Tibial artery (tissue), 4 donors: ENCODE measurements around the gene PHF21A.

Source experiments
- DNase-seq, 2 donors: peaks; one replicate each; pipeline ENCODE4 v3.0.0-alpha.2; 2019
- H3K27ac ChIP-seq, 2 donors: fragments of 200-600 bp; sonication (generic) in 1 of 2; 1 replicate in 1 of 2; 2 replicates in 1 of 2; pipeline ENCODE4 v1.5.1; 2018 to 2019; ENCODE audit warnings: mild to moderate bottlenecking in 1 of 2
- H3K27me3 ChIP-seq, 2 donors: fragments of 200-600 bp; sonication (generic) in 1 of 2; one replicate each; pipeline versions ENCODE4 v1.5.1 to v1.6.0; 2016 to 2019
- H3K36me3 ChIP-seq, 3 donors: fragments of 200-600 bp; sonication (generic) in 2 of 3; one replicate each; pipeline ENCODE4 v1.5.1; 2016 to 2019; ENCODE audit warnings: mild to moderate bottlenecking in 2 of 3
- H3K4me1 ChIP-seq, 4 donors: fragments of 200-600 bp; sonication (generic) in 2 of 4; 1 replicate in 3 of 4; 2 replicates in 1 of 4; pipeline ENCODE4 v1.5.1; 2016 to 2019
- H3K4me3 ChIP-seq, 2 donors: fragments of 200-600 bp; sonication (generic) in 1 of 2; 1 replicate in 1 of 2; 2 replicates in 1 of 2; pipeline ENCODE4 v1.5.1; 2018 to 2019; ENCODE audit warnings: mild to moderate bottlenecking in 2 of 2
- H3K9me3 ChIP-seq, 3 donors: fragments of 200-600 bp; sonication (generic) in 1 of 3; one replicate each; pipeline ENCODE4 v1.5.1; 2016 to 2019
- intact Hi-C: fragments of 100-400 bp; cut with DNase I; formaldehyde crosslinking; loops from one replicate; pipeline ENCODE4 v1.15.0; 2023; ENCODE audit warnings: low total_unique reads
- TF ChIP-seq, protein P1 (sequence below), 2 experiments: fragments of 200-600 bp in 1 of 2; fragments of 450-650 bp in 1 of 2; IDR thresholded peaks; one replicate each; pipeline ENCODE4 v1.5.1; 2017 to 2019; ENCODE audit warnings: antibody characterized with exemption in 2 of 2, mild to moderate bottlenecking in 1 of 2, moderate library complexity in 1 of 2

The PHF21A gene

DNA sequence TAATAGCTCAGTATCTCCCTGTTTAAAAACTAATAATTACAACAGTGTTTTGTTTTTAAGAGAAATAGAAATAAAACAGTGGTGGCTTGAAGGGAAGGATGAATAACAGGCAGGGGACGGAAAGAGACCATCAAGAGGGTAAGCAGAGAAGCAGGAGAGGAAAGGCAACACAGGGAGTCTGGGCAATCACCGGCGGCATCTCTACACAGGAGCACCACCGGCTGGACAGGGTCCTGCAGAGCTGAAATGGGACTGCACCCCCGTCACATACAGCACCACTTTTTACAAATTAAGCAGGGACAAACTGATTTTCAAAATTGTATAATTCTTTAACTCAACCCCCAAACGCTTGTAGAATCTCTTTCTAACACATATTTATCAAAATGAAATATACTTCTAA is 18.4 kb downstream of the PHF21A start:
- intact Hi-C loops: no loop called here
- Histone ChIP-seq H3K4me1 (peaks cover 0 to 59% (median 5%) of the 10 kb centered on the region in 4 donors), H3K4me3 (no peak overlapping the region), H3K27me3 (no peaks in the 10 kb centered on the region), H3K36me3 (no peaks in the 10 kb centered on the region), H3K27ac (no peak overlapping the region), H3K9me3 (no peaks in the 10 kb centered on the region)
- DNase-seq: no peak
- TF ChIP-seq, protein P1, sequence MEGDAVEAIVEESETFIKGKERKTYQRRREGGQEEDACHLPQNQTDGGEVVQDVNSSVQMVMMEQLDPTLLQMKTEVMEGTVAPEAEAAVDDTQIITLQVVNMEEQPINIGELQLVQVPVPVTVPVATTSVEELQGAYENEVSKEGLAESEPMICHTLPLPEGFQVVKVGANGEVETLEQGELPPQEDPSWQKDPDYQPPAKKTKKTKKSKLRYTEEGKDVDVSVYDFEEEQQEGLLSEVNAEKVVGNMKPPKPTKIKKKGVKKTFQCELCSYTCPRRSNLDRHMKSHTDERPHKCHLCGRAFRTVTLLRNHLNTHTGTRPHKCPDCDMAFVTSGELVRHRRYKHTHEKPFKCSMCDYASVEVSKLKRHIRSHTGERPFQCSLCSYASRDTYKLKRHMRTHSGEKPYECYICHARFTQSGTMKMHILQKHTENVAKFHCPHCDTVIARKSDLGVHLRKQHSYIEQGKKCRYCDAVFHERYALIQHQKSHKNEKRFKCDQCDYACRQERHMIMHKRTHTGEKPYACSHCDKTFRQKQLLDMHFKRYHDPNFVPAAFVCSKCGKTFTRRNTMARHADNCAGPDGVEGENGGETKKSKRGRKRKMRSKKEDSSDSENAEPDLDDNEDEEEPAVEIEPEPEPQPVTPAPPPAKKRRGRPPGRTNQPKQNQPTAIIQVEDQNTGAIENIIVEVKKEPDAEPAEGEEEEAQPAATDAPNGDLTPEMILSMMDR (IDR thresholded peaks at IDR 0.05): no peak

DNA sequence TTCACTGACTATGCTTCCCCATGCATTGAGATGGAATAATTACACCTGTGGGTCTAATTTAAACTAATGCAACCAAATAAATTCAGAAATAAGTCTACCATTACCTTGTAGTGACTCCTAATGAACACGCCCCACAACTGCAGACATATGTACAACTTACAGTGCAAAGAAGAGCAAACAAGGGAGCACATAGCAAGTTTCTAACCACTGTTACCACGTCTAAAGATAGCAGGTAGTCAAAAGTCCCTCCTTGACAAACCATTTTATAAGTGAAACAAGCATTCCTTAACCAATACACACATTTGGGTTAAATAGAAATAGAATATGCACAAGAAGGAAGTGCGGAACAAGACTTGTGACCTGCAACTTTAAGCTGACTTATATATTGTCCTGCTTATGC is 20.6 kb downstream of the PHF21A start:
- Histone ChIP-seq H3K27me3 (no peaks in the 10 kb centered on the region), H3K4me3 (no peak overlapping the region), H3K4me1 (peaks cover 0 to 46% (median 5%) of the 10 kb centered on the region in 4 donors), H3K36me3 (no peaks in the 10 kb centered on the region), H3K27ac (no peak overlapping the region), H3K9me3 (no peaks in the 10 kb centered on the region)
- TF ChIP-seq, protein P1 (IDR thresholded peaks at IDR 0.05): no peak
- intact Hi-C loops: no loop called here
- DNase-seq: no peak

DNA sequence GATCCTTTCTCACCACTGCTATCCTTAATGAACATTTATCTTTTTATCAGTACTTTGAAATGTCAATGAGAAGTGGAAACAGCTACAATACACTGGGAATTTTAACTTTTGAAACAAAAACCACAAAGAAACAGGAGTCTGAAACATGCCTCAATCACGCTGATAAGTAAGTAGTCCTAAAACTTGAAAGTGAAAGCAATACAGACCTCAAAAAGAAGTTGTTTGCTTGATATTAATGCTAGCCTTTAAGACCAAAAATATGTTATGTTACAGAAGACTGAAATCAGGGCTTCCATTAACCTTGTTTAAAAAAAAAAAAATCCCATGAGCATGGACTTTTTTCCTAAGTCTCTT is 21.3 kb downstream of the PHF21A start:
- TF ChIP-seq, protein P1 (IDR thresholded peaks at IDR 0.05): no peak
- peak overlapping the region in 1 of 2 donors; percentile 1 for H3K27ac ChIP-seq
- H3K4me1 ChIP-seq: peaks cover 0 to 39% (median 2%) of the 10 kb centered on the region in 4 donors
- no peaks in the 10 kb centered on the region for H3K36me3 ChIP-seq
- intact Hi-C loops: no loop called here
- H3K27me3 ChIP-seq: no peaks in the 10 kb centered on the region
- H3K4me3 ChIP-seq: no peak overlapping the region
- DNase-seq: no peak
- H3K9me3 ChIP-seq: no peaks in the 10 kb centered on the region

DNA sequence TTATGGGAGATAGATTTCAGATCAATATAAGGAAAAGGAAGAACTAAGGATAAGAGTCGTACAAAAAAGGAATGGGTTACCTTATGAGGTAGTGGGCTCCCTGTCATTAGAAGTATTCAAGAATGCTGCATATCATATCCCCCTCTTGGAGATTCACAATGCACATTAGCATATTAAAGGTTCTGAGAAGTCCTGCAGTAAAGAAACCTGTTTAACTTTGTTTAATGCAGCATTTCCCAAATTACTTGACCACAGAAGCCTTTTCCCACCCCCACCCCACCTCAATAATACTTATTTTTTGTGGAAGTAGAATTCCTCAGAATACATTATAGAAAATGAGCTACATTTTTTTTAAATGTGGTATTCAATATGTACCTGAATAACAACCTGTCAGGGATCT is 30.9 kb downstream of the PHF21A start:
- H3K9me3 ChIP-seq: no peaks in the 10 kb centered on the region
- peaks cover 5 to 11% (median 6%) of the 10 kb centered on the region in 3 donors for H3K36me3 ChIP-seq
- H3K4me3 ChIP-seq: no peak overlapping the region
- no peaks in the 10 kb centered on the region for H3K27me3 ChIP-seq
- H3K27ac ChIP-seq: no peak overlapping the region
- intact Hi-C loops: no loop called here
- TF ChIP-seq, protein P1 (IDR thresholded peaks at IDR 0.05): no peak
- no peaks in the 10 kb centered on the region for H3K4me1 ChIP-seq
- DNase-seq: no peak

DNA sequence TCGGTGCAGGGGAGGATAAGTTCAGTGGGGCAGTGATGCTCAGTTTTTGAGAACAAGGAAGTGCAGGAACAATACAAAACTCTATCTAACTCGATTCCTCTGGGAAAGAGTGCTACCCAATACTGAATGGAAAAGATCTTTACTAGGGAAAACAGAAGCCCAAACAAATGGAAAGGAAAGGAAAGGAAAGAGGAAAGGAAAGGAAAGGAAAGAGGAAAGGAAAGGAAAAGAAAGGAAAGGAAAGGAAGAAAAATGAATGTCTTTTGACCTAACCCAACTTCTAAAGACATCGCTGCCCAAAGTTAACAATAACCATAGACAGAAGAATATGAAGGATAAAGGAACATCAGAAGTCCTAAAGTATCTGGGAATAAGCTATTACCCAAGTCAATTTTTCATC is 41.6 kb downstream of the PHF21A start:
- H3K4me1 ChIP-seq: no peaks in the 10 kb centered on the region
- H3K27me3 ChIP-seq: no peaks in the 10 kb centered on the region
- DNase-seq: no peak
- H3K36me3 ChIP-seq: peaks cover 8 to 20% (median 14%) of the 10 kb centered on the region in 3 donors
- intact Hi-C loops: no loop called here
- H3K9me3 ChIP-seq: no peaks in the 10 kb centered on the region
- TF ChIP-seq, protein P1 (IDR thresholded peaks at IDR 0.05): no peak
- no peak overlapping the region for H3K4me3 ChIP-seq
- H3K27ac ChIP-seq: no peak overlapping the region

DNA sequence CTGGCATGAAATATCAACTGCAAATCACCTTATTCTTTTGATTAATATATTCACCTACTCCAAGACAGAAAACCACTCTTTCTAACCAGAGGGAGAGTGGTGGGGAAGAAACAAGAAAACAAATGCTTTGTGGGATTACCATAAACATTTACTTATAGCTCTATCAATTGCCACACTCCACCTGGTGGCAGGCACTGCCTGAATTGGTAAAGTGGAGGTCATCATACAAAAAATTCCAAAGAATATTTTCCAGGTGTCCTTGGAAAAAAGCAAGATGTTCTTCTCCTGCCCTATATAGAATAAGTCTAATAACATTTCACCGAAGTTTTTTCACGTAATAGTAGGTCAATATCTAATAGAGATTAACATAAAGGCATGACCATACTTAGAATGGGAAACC is 45.3 kb downstream of the PHF21A start:
- H3K9me3 ChIP-seq: no peaks in the 10 kb centered on the region
- TF ChIP-seq, protein P1 (IDR thresholded peaks at IDR 0.05): no peak
- H3K36me3 ChIP-seq: peaks cover 3 to 14% (median 8%) of the 10 kb centered on the region in 3 donors
- DNase-seq: no peak
- intact Hi-C loops: no loop called here
- no peak overlapping the region for H3K27ac ChIP-seq
- H3K4me1 ChIP-seq: peaks cover 0 to 4% (median 0%) of the 10 kb centered on the region in 4 donors
- no peak overlapping the region for H3K4me3 ChIP-seq
- no peaks in the 10 kb centered on the region for H3K27me3 ChIP-seq
